Activated CD8-positive, alpha-beta T cell treated with anti-CD3 and anti-CD28 coated beads, Interleukin-2, amount 10 ng/mL, durations not matched to agents 7 days and 5 days (primary cell): ENCODE measurements around the gene TCEAL6. TPM values are rescaled to one million over a fixed set of nuclear protein-coding genes. Genes with fewer than 3 reads are reported as not detected.
"Not testable (repeated sequence)": the region's sequence is repeated elsewhere in the genome, so short reads cannot be mapped to it uniquely, and the experiment has no call there.

Experiments
- ATAC-seq: fragments of 150-1000 bp; cut with Tn5 transposase; one replicate; pipeline ENCODE4 v1.10.0; 2021; ENCODE audit warnings: moderate library complexity
- CTCF ChIA-PET: fragments of 350-600 bp; sonication (Branson Sonifier 250); formaldehyde crosslinking; loops from one replicate; lab custom pipeline; 2021; ENCODE audit warnings: antibody characterized with exemption; lab: Charles Lee
- POLR2A ChIA-PET: fragments of 350-600 bp; sonication (Branson Sonifier 250); formaldehyde crosslinking; loops from one replicate; lab custom pipeline; 2021; ENCODE audit warnings: antibody characterized with exemption; lab: Charles Lee
- DNase-seq: peaks from one replicate; pipeline ENCODE4 v3.0.0-alpha.2; 2020
- H3K27ac Mint-ChIP-seq: one replicate; pipeline ENCODE4 v1.8.0; 2021; ENCODE audit warnings: mild to moderate bottlenecking, mixed read lengths
- H3K27me3 Mint-ChIP-seq: one replicate; pipeline ENCODE4 v1.8.0; 2021; ENCODE audit warnings: low read depth, mixed read lengths
- H3K36me3 Mint-ChIP-seq: one replicate; pipeline ENCODE4 v1.8.0; 2021; ENCODE audit warnings: low read depth, mixed read lengths
- H3K4me1 Mint-ChIP-seq: one replicate; pipeline ENCODE4 v1.8.0; 2021; ENCODE audit warnings: low read depth, mixed read lengths
- H3K4me3 Mint-ChIP-seq: one replicate; pipeline ENCODE4 v1.8.0; 2021; ENCODE audit warnings: mild to moderate bottlenecking, mixed read lengths
- H3K9me3 Mint-ChIP-seq: one replicate; pipeline ENCODE4 v1.8.0; 2022; ENCODE audit warnings: mixed read lengths; ENCODE audit not compliant: insufficient read depth
- total RNA-seq, 2 experiments: library from RNA; stranded (reverse); gene quantifications; one replicate each; pipeline ENCODE4 v1.2.3, GENCODE V29; 2021

TCEAL6 gene
- total RNA-seq, 2 experiments from 2014 or later: not detected

- H3K4me1 Mint-ChIP-seq, ATAC-seq, H3K36me3 Mint-ChIP-seq, CTCF ChIA-PET, H3K27ac Mint-ChIP-seq, DNase-seq, H3K9me3 Mint-ChIP-seq, POLR2A ChIA-PET: not testable (repeated sequence)
- H3K27me3 Mint-ChIP-seq: peaks cover 33% of the 10 kb centered on the region
- H3K4me3 Mint-ChIP-seq: peak within 1 kb of the TSS; percentile 3
Measured at GRCh38 chrX:102125436-102125835, 16.8 kb downstream of the TCEAL6 start, which contains the start of gene TCEAL2. Gene TCEAL2, plus strand, starts transcription at chrX:102125679. Its CDS starts 1,152 bp downstream, at chrX:102126831.

GRCh38 chrX:102125014-102125413 is 17.3 kb downstream of the TCEAL6 start:
- ATAC-seq, POLR2A ChIA-PET, H3K27ac Mint-ChIP-seq, DNase-seq, H3K4me1 Mint-ChIP-seq, H3K9me3 Mint-ChIP-seq, H3K36me3 Mint-ChIP-seq, CTCF ChIA-PET: not testable (repeated sequence)
- Mint-ChIP-seq H3K27me3 (peaks cover 33% of the 10 kb centered on the region), H3K4me3 (peak overlapping the region; percentile 3)

- POLR2A ChIA-PET: no interaction called here
- Mint-ChIP-seq H3K27ac (no peak overlapping the region), H3K4me3 (no peak overlapping the region), H3K27me3 (no peaks in the 10 kb centered on the region), H3K4me1 (no peaks in the 10 kb centered on the region), H3K36me3 (no peaks in the 10 kb centered on the region), H3K9me3 (no peaks in the 10 kb centered on the region)
- CTCF ChIA-PET: no interaction called here
- ATAC-seq: no peak
- DNase-seq: no peak
Measured at GRCh38 chrX:102115748-102116147, 26.5 kb downstream of the TCEAL6 start.

- no peaks in the 10 kb centered on the region for H3K4me1 Mint-ChIP-seq
- no peak overlapping the region for H3K27ac Mint-ChIP-seq
- CTCF ChIA-PET: no interaction called here
Measured at GRCh38 chrX:102113367-102113766, 28.9 kb downstream of the TCEAL6 start.

More at GRCh38 chrX:102113367-102113766, 28.9 kb downstream of the TCEAL6 start:
- POLR2A ChIA-PET: no interaction called here
- no peaks in the 10 kb centered on the region for H3K36me3 Mint-ChIP-seq
- ATAC-seq (no peak), DNase-seq (no peak)
- H3K9me3 Mint-ChIP-seq: no peaks in the 10 kb centered on the region
- no peak overlapping the region for H3K4me3 Mint-ChIP-seq
- H3K27me3 Mint-ChIP-seq: no peaks in the 10 kb centered on the region

Other genes starting within 250 kb of the TCEAL6 start
- gene ZMAT1, start 210.5 kb downstream of the TCEAL6 start, total RNA-seq: 1 to 10 TPM; 3.1 to 3.9 TPM
- gene TCEAL2, start 16.8 kb downstream of the TCEAL6 start, total RNA-seq: not detected
- 1 to 10 TPM; 2.0 to 2.2 TPM for gene BEX5, start 13.5 kb upstream of the TCEAL6 start, total RNA-seq
- gene TCP11X1, start 72.8 kb upstream of the TCEAL6 start, total RNA-seq: not detected
- gene NXF2, start 104.7 kb upstream of the TCEAL6 start, total RNA-seq: not detected